ENCODE data around the gene ASZ1.
"Not testable (repeated sequence)": the region's sequence is repeated elsewhere in the genome, so short reads cannot be mapped to it uniquely, and the experiment has no call there.

Gene ASZ1

DNA sequence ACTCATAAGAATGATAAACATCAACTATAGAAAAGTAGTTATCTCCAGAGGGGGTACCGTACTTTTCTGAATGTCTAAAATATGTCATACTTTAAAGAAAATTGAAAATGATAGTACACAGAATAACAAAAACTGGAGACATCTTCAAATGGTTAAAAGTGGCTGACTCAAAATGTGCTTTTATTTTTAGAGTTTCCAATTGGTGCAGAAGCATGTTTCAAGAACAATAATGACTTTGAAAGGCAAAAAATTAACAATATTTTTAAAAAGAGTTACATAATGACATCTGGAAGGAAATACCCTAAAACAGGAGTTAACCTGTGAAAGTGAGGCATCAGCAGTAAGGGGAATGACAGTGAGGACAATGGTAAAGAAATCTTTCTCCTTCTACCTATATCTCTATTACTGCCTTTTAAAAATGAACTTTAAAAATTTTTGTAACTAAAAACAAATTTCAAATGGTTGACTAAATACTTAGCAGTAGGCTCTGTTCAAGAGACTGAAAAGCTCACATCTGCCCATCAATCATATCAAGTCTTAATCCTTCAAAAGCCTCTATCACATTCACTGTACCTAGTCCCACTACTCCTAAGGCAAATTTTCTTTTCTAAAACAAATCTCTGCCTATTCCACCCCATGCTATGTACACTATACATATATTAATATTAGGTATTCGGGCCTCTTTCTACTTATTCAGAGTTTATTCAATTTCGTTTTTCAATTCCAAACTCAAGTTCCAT lies 3.0 kb downstream of the ASZ1 start:
- DNase-seq: no peak
- no CpG with 5 or more reads among the region's 3 CpGs for WGBS (ENCODE audit: insufficient coverage)
- Histone ChIP-seq H3K36me3 (ENCODE audit: control insufficient read depth in 4 of 4, insufficient read depth in 4 of 4, low read length in 3 of 4) (no peaks in the 10 kb centered on the region), H3K27ac (ENCODE audit: insufficient read depth in 1 of 2, low read depth in 1 of 2, low read length in 2 of 2, poor library complexity in 1 of 2, severe bottlenecking in 2 of 2) (no peak overlapping the region), H3K4me1 (ENCODE audit: control extremely low read depth in 1 of 4, control insufficient read depth in 4 of 4, insufficient read depth in 4 of 4, low read length in 3 of 4) (no peaks in the 10 kb centered on the region), H3K9me3 (ENCODE audit: control extremely low read depth in 1 of 5, control insufficient read depth in 4 of 5, insufficient read depth in 2 of 5, low read depth in 1 of 5, low read length in 4 of 5) (no peaks in the 10 kb centered on the region), H3K4me3 (ENCODE audit: control insufficient read depth in 1 of 7, extremely low read depth in 1 of 7, insufficient read depth in 4 of 7, low read depth in 2 of 7, low read length in 6 of 7) (no peak overlapping the region), H3K27me3 (replicated peaks in 2 of 5; ENCODE audit: control insufficient read depth in 4 of 5, insufficient read depth in 5 of 5, low read length in 4 of 5) (peaks cover 0 to 8% (median 0%) of the 10 kb centered on the region in 5 experiments)
- CTCF ChIA-PET: no interaction called here
- POLR2A ChIA-PET: no interaction called here

DNA sequence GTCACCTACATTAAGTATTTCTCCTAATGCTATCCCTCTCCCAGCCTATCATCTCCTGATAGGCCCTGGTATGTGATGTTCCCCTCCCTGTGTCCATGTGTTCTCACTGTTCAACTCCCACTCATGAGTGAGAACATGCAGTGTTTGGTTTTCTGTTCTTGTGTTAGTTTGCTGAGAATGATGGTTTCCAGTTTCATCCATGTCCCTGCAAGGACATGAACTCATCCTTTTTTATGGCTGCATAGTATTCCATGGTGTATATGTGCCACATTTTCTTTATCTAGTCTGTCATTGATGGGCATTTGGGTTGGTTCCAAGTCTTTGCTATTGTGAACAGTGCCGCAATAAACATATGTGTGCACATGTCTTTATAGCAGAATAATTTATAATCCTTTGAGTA lies 12.7 kb downstream of the ASZ1 start:
- H3K27ac ChIP-seq (ENCODE audit: insufficient read depth in 1 of 2, low read depth in 1 of 2, low read length in 2 of 2, poor library complexity in 1 of 2, severe bottlenecking in 2 of 2); DNase-seq: not testable (repeated sequence)
- no CpG with 5 or more reads among the region's 1 CpG for WGBS (ENCODE audit: insufficient coverage)

DNA sequence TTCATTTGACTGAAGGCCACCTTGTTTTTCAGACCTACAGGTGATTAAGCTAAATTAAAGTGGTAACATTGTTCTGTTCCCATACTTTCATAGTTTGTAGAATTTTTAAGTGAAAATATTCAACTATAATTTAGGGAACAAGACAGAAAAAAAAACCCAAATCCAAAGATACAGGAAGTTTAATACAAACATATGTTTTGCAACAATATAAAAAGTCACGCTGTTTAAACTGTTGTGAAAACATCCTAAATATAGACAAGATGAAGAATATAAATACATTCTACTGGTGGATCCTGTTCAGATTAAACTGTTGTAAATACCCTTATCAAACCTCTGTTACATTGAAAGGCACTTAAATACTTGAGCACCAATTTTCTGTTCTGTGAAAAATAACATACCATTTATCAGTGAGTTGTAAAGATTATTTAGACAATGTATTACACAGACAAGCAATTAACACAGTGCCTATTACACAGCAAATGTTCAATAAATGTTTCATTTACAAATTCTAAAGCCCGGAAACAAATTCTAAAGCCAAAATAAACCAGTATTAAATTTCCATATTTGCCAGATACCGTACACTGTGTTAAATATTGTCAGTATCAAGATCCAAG lies 14.2 kb downstream of the ASZ1 start:
- WGBS (ENCODE audit: insufficient coverage): no CpG with 5 or more reads among the region's 3 CpGs
- no peak overlapping the region for H3K27ac ChIP-seq (ENCODE audit: insufficient read depth in 1 of 2, low read depth in 1 of 2, low read length in 2 of 2, poor library complexity in 1 of 2, severe bottlenecking in 2 of 2)
- DNase-seq: no peak
- H3K4me3 ChIP-seq (ENCODE audit: control insufficient read depth in 1 of 7, extremely low read depth in 1 of 7, insufficient read depth in 4 of 7, low read depth in 2 of 7, low read length in 6 of 7): no peak overlapping the region
- no peaks in the 10 kb centered on the region for H3K36me3 ChIP-seq (ENCODE audit: control insufficient read depth in 4 of 4, insufficient read depth in 4 of 4, low read length in 3 of 4)
- POLR2A ChIA-PET: no interaction called here
- H3K9me3 ChIP-seq (ENCODE audit: control extremely low read depth in 1 of 5, control insufficient read depth in 4 of 5, insufficient read depth in 2 of 5, low read depth in 1 of 5, low read length in 4 of 5): no peaks in the 10 kb centered on the region
- no peaks in the 10 kb centered on the region for H3K4me1 ChIP-seq (ENCODE audit: control extremely low read depth in 1 of 4, control insufficient read depth in 4 of 4, insufficient read depth in 4 of 4, low read length in 3 of 4)
- CTCF ChIA-PET: no interaction called here
- H3K27me3 ChIP-seq (replicated peaks in 2 of 5; ENCODE audit: control insufficient read depth in 4 of 5, insufficient read depth in 5 of 5, low read length in 4 of 5): no peaks in the 10 kb centered on the region

More for the DNA sequence above, 12.7 kb downstream of the ASZ1 start:
- H3K36me3 ChIP-seq (ENCODE audit: control insufficient read depth in 4 of 4, insufficient read depth in 4 of 4, low read length in 3 of 4); H3K27me3 ChIP-seq (replicated peaks in 2 of 5; ENCODE audit: control insufficient read depth in 4 of 5, insufficient read depth in 5 of 5, low read length in 4 of 5); POLR2A ChIA-PET; H3K4me3 ChIP-seq (ENCODE audit: control insufficient read depth in 1 of 7, extremely low read depth in 1 of 7, insufficient read depth in 4 of 7, low read depth in 2 of 7, low read length in 6 of 7); H3K4me1 ChIP-seq (ENCODE audit: control extremely low read depth in 1 of 4, control insufficient read depth in 4 of 4, insufficient read depth in 4 of 4, low read length in 3 of 4); H3K9me3 ChIP-seq (ENCODE audit: control extremely low read depth in 1 of 5, control insufficient read depth in 4 of 5, insufficient read depth in 2 of 5, low read depth in 1 of 5, low read length in 4 of 5): not testable (repeated sequence)
- CTCF ChIA-PET: interaction anchor here (1.1 kb wide), 1 partner anchor 9 kb away, joined by 3 read pairs; no protein-coding TSS in a partner anchor

DNA sequence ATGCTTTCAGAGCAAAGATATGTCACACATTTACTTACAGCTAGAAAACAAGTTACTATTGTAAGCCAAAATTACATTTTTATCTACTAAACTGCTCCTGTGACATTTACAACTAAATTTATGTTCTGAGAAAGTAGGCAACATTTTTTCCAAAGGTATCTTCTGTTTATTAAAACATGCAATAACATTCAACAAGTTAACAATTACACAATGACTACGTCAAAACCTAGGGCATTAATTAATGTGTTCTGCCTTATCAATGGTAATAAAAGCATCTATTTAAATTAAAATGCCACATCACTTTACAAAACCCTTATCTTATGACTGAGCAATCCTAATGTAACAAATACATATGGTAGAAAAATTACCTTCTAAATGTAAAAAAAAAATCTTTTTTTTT lies 14.9 kb downstream of the ASZ1 start:
- WGBS (ENCODE audit: insufficient coverage): no CpG with 5 or more reads among the region's 1 CpG
- H3K27me3 ChIP-seq (replicated peaks in 2 of 5; ENCODE audit: control insufficient read depth in 4 of 5, insufficient read depth in 5 of 5, low read length in 4 of 5): no peaks in the 10 kb centered on the region
- POLR2A ChIA-PET: no interaction called here
- no peaks in the 10 kb centered on the region for H3K9me3 ChIP-seq (ENCODE audit: control extremely low read depth in 1 of 5, control insufficient read depth in 4 of 5, insufficient read depth in 2 of 5, low read depth in 1 of 5, low read length in 4 of 5)
- no peak overlapping the region for H3K4me3 ChIP-seq (ENCODE audit: control insufficient read depth in 1 of 7, extremely low read depth in 1 of 7, insufficient read depth in 4 of 7, low read depth in 2 of 7, low read length in 6 of 7)
- DNase-seq: no peak
- no peaks in the 10 kb centered on the region for H3K36me3 ChIP-seq (ENCODE audit: control insufficient read depth in 4 of 4, insufficient read depth in 4 of 4, low read length in 3 of 4)
- no peak overlapping the region for H3K27ac ChIP-seq (ENCODE audit: insufficient read depth in 1 of 2, low read depth in 1 of 2, low read length in 2 of 2, poor library complexity in 1 of 2, severe bottlenecking in 2 of 2)
- CTCF ChIA-PET: no interaction called here
- H3K4me1 ChIP-seq (ENCODE audit: control extremely low read depth in 1 of 4, control insufficient read depth in 4 of 4, insufficient read depth in 4 of 4, low read length in 3 of 4): no peaks in the 10 kb centered on the region

DNA sequence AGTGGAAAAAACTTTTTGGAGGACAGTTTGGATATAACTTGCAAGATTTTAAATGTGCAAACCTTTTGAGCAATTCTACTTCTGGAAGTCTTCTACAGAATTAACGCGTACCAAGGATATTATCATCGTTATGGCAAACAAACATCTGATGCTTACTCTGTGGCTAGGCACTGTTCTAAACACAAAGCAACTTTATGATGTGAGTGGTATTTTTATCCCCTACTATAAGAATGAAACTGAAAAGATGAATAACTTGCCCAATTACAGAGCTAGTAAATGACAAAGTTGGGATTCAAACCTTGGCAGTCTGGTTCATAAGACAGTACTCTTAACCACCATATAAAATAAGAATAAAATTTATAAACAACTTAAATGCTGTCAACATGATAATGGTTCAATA lies 15.8 kb downstream of the ASZ1 start:
- WGBS (ENCODE audit: insufficient coverage): no CpG with 5 or more reads among the region's 3 CpGs
- no peaks in the 10 kb centered on the region for H3K27me3 ChIP-seq (replicated peaks in 2 of 5; ENCODE audit: control insufficient read depth in 4 of 5, insufficient read depth in 5 of 5, low read length in 4 of 5)
- H3K9me3 ChIP-seq (ENCODE audit: control extremely low read depth in 1 of 5, control insufficient read depth in 4 of 5, insufficient read depth in 2 of 5, low read depth in 1 of 5, low read length in 4 of 5): no peaks in the 10 kb centered on the region
- no peak for DNase-seq
- H3K4me1 ChIP-seq (ENCODE audit: control extremely low read depth in 1 of 4, control insufficient read depth in 4 of 4, insufficient read depth in 4 of 4, low read length in 3 of 4): no peaks in the 10 kb centered on the region
- CTCF ChIA-PET: interaction anchor here (2.0 kb wide), 1 partner anchor 11 kb away, joined by 6 read pairs; no protein-coding TSS in a partner anchor
- no peaks in the 10 kb centered on the region for H3K36me3 ChIP-seq (ENCODE audit: control insufficient read depth in 4 of 4, insufficient read depth in 4 of 4, low read length in 3 of 4)
- H3K4me3 ChIP-seq (ENCODE audit: control insufficient read depth in 1 of 7, extremely low read depth in 1 of 7, insufficient read depth in 4 of 7, low read depth in 2 of 7, low read length in 6 of 7): no peak overlapping the region
- POLR2A ChIA-PET: no interaction called here
- no peak overlapping the region for H3K27ac ChIP-seq (ENCODE audit: insufficient read depth in 1 of 2, low read depth in 1 of 2, low read length in 2 of 2, poor library complexity in 1 of 2, severe bottlenecking in 2 of 2)

DNA sequence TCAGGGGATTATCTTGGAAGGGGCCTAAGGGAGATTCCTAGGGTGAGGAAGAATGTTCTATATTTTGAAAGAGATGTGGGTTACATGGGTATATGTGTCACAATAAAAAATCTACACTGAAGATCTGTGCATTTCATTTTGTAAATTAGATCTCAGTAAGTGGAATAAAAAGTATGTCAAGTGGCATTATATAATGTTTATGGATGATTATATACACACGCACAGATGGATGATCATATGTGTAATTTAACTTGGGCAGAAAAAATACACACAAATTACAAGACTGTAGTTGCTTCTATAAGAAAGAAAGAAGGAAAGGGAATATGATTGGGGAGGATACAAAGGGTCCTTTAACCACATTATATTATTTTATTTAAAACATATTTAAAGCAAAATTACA lies 18.5 kb downstream of the ASZ1 start:
- no peaks in the 10 kb centered on the region for H3K4me1 ChIP-seq (ENCODE audit: control extremely low read depth in 1 of 4, control insufficient read depth in 4 of 4, insufficient read depth in 4 of 4, low read length in 3 of 4)
- no peaks in the 10 kb centered on the region for H3K36me3 ChIP-seq (ENCODE audit: control insufficient read depth in 4 of 4, insufficient read depth in 4 of 4, low read length in 3 of 4)
- no peak overlapping the region for H3K4me3 ChIP-seq (ENCODE audit: control insufficient read depth in 1 of 7, extremely low read depth in 1 of 7, insufficient read depth in 4 of 7, low read depth in 2 of 7, low read length in 6 of 7)
- no peaks in the 10 kb centered on the region for H3K27me3 ChIP-seq (replicated peaks in 2 of 5; ENCODE audit: control insufficient read depth in 4 of 5, insufficient read depth in 5 of 5, low read length in 4 of 5)
- H3K27ac ChIP-seq (ENCODE audit: insufficient read depth in 1 of 2, low read depth in 1 of 2, low read length in 2 of 2, poor library complexity in 1 of 2, severe bottlenecking in 2 of 2): no peak overlapping the region
- CTCF ChIA-PET: interaction anchor here (0.6 to 1.0 kb wide), 2 partner anchors 32 to 342 kb away, joined by 3 read pairs; no protein-coding TSS in a partner anchor
- no peaks in the 10 kb centered on the region for H3K9me3 ChIP-seq (ENCODE audit: control extremely low read depth in 1 of 5, control insufficient read depth in 4 of 5, insufficient read depth in 2 of 5, low read depth in 1 of 5, low read length in 4 of 5)
- WGBS (ENCODE audit: insufficient coverage): no CpG with 5 or more reads among the region's 1 CpG
- no peak for DNase-seq
- POLR2A ChIA-PET: no interaction called here

DNA sequence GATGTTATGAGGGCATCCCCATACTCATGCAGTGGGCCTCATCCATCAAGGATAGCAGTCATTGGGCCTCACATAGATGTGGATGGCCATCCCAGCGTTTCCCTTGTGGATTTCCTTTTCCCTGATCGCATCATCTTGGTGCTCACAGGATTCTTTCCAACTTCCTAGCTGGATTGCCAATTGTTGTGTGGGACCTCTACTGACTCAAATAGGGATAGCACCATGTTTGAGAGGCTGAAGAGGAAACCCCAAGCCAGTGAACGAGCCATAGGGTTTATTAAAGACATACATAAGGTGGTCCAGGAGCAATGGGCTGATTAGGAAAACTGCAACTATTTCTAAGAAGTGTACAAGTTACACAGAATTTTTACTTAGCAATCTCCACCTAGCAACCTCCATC lies 21.8 kb downstream of the ASZ1 start:
- 93% methylated on average over 2 of the region's 3 CpGs for WGBS (ENCODE audit: insufficient coverage)
- Histone ChIP-seq H3K4me1 (ENCODE audit: control extremely low read depth in 1 of 4, control insufficient read depth in 4 of 4, insufficient read depth in 4 of 4, low read length in 3 of 4) (no peaks in the 10 kb centered on the region), H3K36me3 (ENCODE audit: control insufficient read depth in 4 of 4, insufficient read depth in 4 of 4, low read length in 3 of 4) (no peaks in the 10 kb centered on the region), H3K9me3 (ENCODE audit: control extremely low read depth in 1 of 5, control insufficient read depth in 4 of 5, insufficient read depth in 2 of 5, low read depth in 1 of 5, low read length in 4 of 5) (no peaks in the 10 kb centered on the region), H3K27ac (ENCODE audit: insufficient read depth in 1 of 2, low read depth in 1 of 2, low read length in 2 of 2, poor library complexity in 1 of 2, severe bottlenecking in 2 of 2) (no peak overlapping the region), H3K27me3 (replicated peaks in 2 of 5; ENCODE audit: control insufficient read depth in 4 of 5, insufficient read depth in 5 of 5, low read length in 4 of 5) (no peaks in the 10 kb centered on the region), H3K4me3 (ENCODE audit: control insufficient read depth in 1 of 7, extremely low read depth in 1 of 7, insufficient read depth in 4 of 7, low read depth in 2 of 7, low read length in 6 of 7) (no peak overlapping the region)
- DNase-seq: no peak
- CTCF ChIA-PET: interaction anchor here (1.2 kb wide), 1 partner anchor 8 kb away, joined by 3 read pairs; no protein-coding TSS in a partner anchor
- POLR2A ChIA-PET: no interaction called here

Data from common myeloid progenitor, CD34-positive (primary cell).